Panc1 (cell line): ENCODE results near the gene PDE4A.

Experiments used
- CTCF ChIP-seq: fragments of 450-650 bp; IDR thresholded peaks from 2 replicates; pipeline ENCODE4 v1.5.1; 2017; ENCODE audit warnings: mild to moderate bottlenecking
- POLR2AphosphoS5 ChIP-seq: IDR thresholded peaks from 2 replicates; pipeline ENCODE4 v1.6.1; 2012; ENCODE audit warnings: mild to moderate bottlenecking, low read depth, low read length, moderate library complexity
- REST ChIP-seq, 2 experiments: IDR thresholded peaks; 2 replicates each; pipeline ENCODE4 v1.6.1; 2011 to 2012; ENCODE audit warnings: low read depth in 2 of 2, control low read depth in 1 of 2, low read length in 1 of 2, mild to moderate bottlenecking in 1 of 2, moderate library complexity in 1 of 2; ENCODE audit not compliant: insufficient read depth in 1 of 2
- TCF7L2 ChIP-seq: IDR thresholded peaks from 2 replicates; pipeline ENCODE4 v1.6.1; 2011; ENCODE audit warnings: mild to moderate bottlenecking, low read depth, low read length, inconsistent platforms

- TF ChIP-seq REST (IDR thresholded peaks at IDR 0.05; ENCODE audit: insufficient read depth in 1 of 2, low read depth in 2 of 2, low read length in 1 of 2) = no peak
- peak; percentile 89 for TF ChIP-seq TCF7L2
- no peak for TF ChIP-seq CTCF
- TF ChIP-seq POLR2AphosphoS5 = no peak
Observed at GRCh38 chr19:10418235-10418484, 2.2 kb upstream of the PDE4A start.
